Lung (tissue), 12 donors: ENCODE results near the gene TRIM60. TPM values are rescaled to one million over a fixed set of nuclear protein-coding genes. Genes with fewer than 3 reads are reported as not detected.

Experiments
- ATAC-seq: fragments of 200-7000 bp; cut with Tn5 transposase; one replicate; pipeline ENCODE4 v1.9.1; 2020; ENCODE audit warnings: moderate number of reproducible peaks; ENCODE audit not compliant: insufficient read depth, low FRiP score
- DNase-seq, 3 donors: peaks; one replicate each; pipeline ENCODE4 v3.0.0-alpha.2; 2013 to 2017
- H3K27ac ChIP-seq, 2 donors: one replicate each; pipeline ENCODE4 v1.5.1; 2013; ENCODE audit warnings: mild to moderate bottlenecking in 2 of 2, moderate library complexity in 2 of 2, control low read depth in 1 of 2, inconsistent platforms in 1 of 2, low read depth in 1 of 2, low read length in 1 of 2
- H3K27me3 ChIP-seq, 3 donors: one replicate each; pipeline ENCODE4 v1.5.1; 2013; ENCODE audit warnings: low read length in 2 of 3; ENCODE audit not compliant: control insufficient read depth in 3 of 3, insufficient read depth in 3 of 3
- H3K36me3 ChIP-seq, 4 donors: one replicate each; pipeline ENCODE4 v1.5.1; 2013; ENCODE audit warnings: low read length in 4 of 4, mild to moderate bottlenecking in 1 of 4, moderate library complexity in 1 of 4; ENCODE audit not compliant: control insufficient read depth in 4 of 4, insufficient read depth in 4 of 4
- H3K4me1 ChIP-seq, 5 donors: one replicate each; pipeline ENCODE4 v1.5.1; 2013; ENCODE audit warnings: low read length in 5 of 5, mild to moderate bottlenecking in 2 of 5, moderate library complexity in 1 of 5; ENCODE audit not compliant: control insufficient read depth in 5 of 5, insufficient read depth in 5 of 5
- H3K4me3 ChIP-seq: one replicate; pipeline ENCODE4 v1.5.1; 2013; ENCODE audit warnings: mild to moderate bottlenecking, control low read depth, moderate library complexity
- H3K9ac ChIP-seq, 2 donors: one replicate each; pipeline ENCODE4 v1.5.1; 2013; ENCODE audit warnings: low read length in 2 of 2, control low read depth in 1 of 2; ENCODE audit not compliant: insufficient read depth in 1 of 2
- H3K9me3 ChIP-seq, 4 donors: one replicate each; pipeline ENCODE4 v1.5.1; 2013; ENCODE audit warnings: low read length in 3 of 4, mild to moderate bottlenecking in 1 of 4, moderate library complexity in 1 of 4; ENCODE audit not compliant: control insufficient read depth in 4 of 4, insufficient read depth in 3 of 4
- WGBS, 2 donors: extraction: QIAGEN DNeasy Blood & Tissue Kit; methylation state at CpG; one replicate each; pipeline ENCODE4 v1.1.7; 2013; 5-methylcytosine and 5-hydroxymethylcytosine counted together
- polyA plus RNA-seq, 2 donors: library from polyadenylated mRNA; stranded (reverse); fragments of 200-250 nt; gene quantifications; one replicate each; pipeline ENCODE4 v1.2.1, GENCODE V29; 2013
- total RNA-seq, 2 donors: library from RNA; depleted of rRNA in 1 of 2; stranded (reverse); fragments of >200 nt in 1 of 2; gene quantifications; one replicate each; pipeline ENCODE4 v1.2.1, GENCODE V29; 2014 to 2021
- TF ChIP-seq, protein P1 (sequence below): IDR thresholded peaks from 2 replicates; pipeline ENCODE4 v1.5.1; 2012; ENCODE audit warnings: mild to moderate bottlenecking; ENCODE audit errors: control extremely low read depth, extremely low read depth
- donor health status: control.
- donor health status: control.
- donor health status: Bipolar disorder and iron deficiency.
- donor health status: healthy.
- donor health status: DM: yes; HTN: yes; CAD: no.

Gene TRIM60
- total and polyA plus RNA-seq, 4 donors = not detected

DNA sequence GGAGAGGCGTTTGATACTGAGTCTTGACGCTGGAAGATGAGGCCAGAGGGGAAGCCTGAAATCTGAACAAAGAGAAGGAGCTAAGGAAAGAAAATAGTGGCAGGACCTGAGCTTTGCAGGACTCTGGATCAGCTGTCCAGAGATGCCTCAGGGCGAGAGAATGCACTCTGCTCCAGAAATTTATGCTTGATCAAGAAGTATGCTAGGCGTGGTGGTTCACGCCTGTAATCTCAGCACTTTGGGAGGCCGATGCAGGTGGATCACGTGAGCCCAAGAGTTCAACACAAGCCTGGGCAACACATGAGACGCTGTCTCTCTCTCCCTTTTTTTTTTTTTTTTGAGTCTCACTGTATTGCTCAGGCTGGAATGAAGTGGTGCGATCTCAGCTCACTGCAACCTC lies 23.8 kb downstream of the TRIM60 start:
- no peaks in the 10 kb centered on the region for H3K36me3 ChIP-seq
- no peak overlapping the region for H3K27ac ChIP-seq
- WGBS, 2 donors = 94 to 96% methylated on average over 9 of the region's 9 CpGs
- no peaks in the 10 kb centered on the region for H3K9me3 ChIP-seq
- TF ChIP-seq, protein P1, sequence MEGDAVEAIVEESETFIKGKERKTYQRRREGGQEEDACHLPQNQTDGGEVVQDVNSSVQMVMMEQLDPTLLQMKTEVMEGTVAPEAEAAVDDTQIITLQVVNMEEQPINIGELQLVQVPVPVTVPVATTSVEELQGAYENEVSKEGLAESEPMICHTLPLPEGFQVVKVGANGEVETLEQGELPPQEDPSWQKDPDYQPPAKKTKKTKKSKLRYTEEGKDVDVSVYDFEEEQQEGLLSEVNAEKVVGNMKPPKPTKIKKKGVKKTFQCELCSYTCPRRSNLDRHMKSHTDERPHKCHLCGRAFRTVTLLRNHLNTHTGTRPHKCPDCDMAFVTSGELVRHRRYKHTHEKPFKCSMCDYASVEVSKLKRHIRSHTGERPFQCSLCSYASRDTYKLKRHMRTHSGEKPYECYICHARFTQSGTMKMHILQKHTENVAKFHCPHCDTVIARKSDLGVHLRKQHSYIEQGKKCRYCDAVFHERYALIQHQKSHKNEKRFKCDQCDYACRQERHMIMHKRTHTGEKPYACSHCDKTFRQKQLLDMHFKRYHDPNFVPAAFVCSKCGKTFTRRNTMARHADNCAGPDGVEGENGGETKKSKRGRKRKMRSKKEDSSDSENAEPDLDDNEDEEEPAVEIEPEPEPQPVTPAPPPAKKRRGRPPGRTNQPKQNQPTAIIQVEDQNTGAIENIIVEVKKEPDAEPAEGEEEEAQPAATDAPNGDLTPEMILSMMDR = no peak
- peaks cover 0 to 10% (median 2%) of the 10 kb centered on the region in 5 donors for H3K4me1 ChIP-seq
- no peak overlapping the region for H3K4me3 ChIP-seq
- no peak for ATAC-seq
- no peaks in the 10 kb centered on the region for H3K27me3 ChIP-seq
- DNase-seq = no peak
- no peak overlapping the region for H3K9ac ChIP-seq

DNA sequence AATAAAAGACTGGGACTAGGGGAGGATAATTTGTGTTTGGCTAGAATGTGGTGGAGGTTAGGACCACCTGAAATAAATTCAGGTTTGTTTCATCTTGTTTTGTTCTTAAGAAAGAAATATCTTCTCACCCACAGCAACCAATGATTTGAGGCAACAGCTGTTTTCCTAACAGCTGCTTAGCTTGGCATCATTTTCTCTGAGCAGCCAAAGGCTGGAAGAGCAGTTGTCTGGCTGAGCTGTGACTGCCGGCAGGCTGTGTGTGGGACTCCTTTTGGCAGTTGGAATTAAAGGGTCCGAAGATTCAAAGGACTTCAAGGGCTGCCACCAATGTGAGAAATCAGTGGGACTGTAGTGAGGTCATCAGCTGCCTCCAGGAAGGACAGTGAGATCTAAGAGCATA lies 26.9 kb downstream of the TRIM60 start:
- no peak overlapping the region for H3K4me3 ChIP-seq
- no peaks in the 10 kb centered on the region for H3K27me3 ChIP-seq
- H3K36me3 ChIP-seq = no peaks in the 10 kb centered on the region
- no peak overlapping the region for H3K27ac ChIP-seq
- no peak for ATAC-seq
- peaks cover 0 to 10% (median 2%) of the 10 kb centered on the region in 5 donors for H3K4me1 ChIP-seq
- no peaks in the 10 kb centered on the region for H3K9me3 ChIP-seq
- TF ChIP-seq, protein P1 = no peak
- no peak overlapping the region for H3K9ac ChIP-seq
- 76 to 92% methylated on average over 2 of the region's 2 CpGs for WGBS, 2 donors
- DNase-seq = peak in 2 of 3 donors; percentile 39 to 57

DNA sequence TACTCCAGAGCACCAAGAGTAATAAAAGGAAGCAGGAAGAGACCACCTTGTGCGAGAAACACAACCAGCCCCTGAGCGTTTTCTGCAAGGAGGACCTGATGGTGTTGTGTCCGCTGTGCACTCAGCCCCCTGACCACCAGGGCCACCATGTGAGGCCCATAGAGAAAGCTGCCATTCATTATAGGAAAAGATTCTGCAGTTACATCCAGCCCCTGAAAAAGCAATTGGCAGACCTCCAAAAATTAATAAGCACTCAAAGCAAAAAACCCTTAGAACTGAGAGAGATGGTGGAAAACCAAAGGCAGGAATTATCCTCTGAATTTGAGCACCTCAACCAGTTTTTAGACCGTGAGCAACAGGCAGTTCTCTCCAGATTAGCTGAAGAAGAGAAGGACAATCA lies 27.6 kb downstream of the TRIM60 start:
- Histone ChIP-seq H3K4me1 (peaks cover 0 to 10% (median 0%) of the 10 kb centered on the region in 5 donors), H3K9me3 (no peaks in the 10 kb centered on the region), H3K9ac (no peak overlapping the region), H3K36me3 (no peaks in the 10 kb centered on the region), H3K27me3 (no peaks in the 10 kb centered on the region), H3K27ac (no peak overlapping the region), H3K4me3 (no peak overlapping the region)
- no peak for ATAC-seq
- WGBS, 2 donors = 72 to 85% methylated on average over 4 of the region's 4 CpGs
- DNase-seq = peak in 2 of 3 donors; percentile 40 to 63
- TF ChIP-seq, protein P1 = no peak

DNA sequence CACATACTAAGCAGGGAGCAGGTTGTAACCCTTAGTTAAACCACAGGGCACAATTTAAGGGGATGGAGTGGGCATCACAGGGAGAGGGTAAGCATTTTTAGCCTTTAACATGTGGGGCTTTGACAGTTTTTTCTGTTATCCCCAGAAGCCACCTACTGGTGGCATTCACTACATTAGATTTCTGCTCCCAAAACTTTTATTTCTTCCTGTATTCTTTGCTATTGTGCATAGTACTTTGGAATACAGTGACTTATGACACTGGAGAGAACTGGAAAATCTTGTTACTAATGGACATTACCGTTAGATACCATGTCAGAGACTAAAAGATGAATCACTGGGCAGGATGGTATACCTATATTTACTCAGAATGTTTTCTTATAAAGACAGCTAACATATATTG lies 29.1 kb downstream of the TRIM60 start:
- 70 to 80% methylated on average over 1 of the region's 1 CpG for WGBS, 2 donors
- Histone ChIP-seq H3K27me3 (no peaks in the 10 kb centered on the region), H3K9me3 (no peaks in the 10 kb centered on the region), H3K27ac (no peak overlapping the region), H3K9ac (no peak overlapping the region), H3K36me3 (no peaks in the 10 kb centered on the region), H3K4me3 (no peak overlapping the region), H3K4me1 (peaks cover 0 to 10% (median 0%) of the 10 kb centered on the region in 5 donors)
- ATAC-seq = no peak
- DNase-seq = no peak
- TF ChIP-seq, protein P1 = no peak
